B cell (primary cell): ENCODE data around the gene ARFGAP1. TPM values are rescaled to one million over a fixed set of nuclear protein-coding genes. Genes with fewer than 3 reads are reported as not detected.

Experiments used
- ATAC-seq: fragments of 200-7000 bp; cut with Tn5 transposase; one replicate; pipeline ENCODE4 v1.10.0; 2021; ENCODE audit warnings: low read depth, mild to moderate bottlenecking, moderate number of reproducible peaks, moderate library complexity
- CTCF ChIA-PET: fragments of 350-600 bp; sonication (Branson Sonifier 250); formaldehyde crosslinking; loops from one replicate; lab custom pipeline; 2021; ENCODE audit warnings: antibody characterized with exemption, inconsistent platforms; lab: Charles Lee
- POLR2A ChIA-PET: fragments of 350-600 bp; sonication (Branson Sonifier 250); formaldehyde crosslinking; loops from one replicate; lab custom pipeline; 2021; ENCODE audit warnings: antibody characterized with exemption; lab: Charles Lee
- DNase-seq: peaks from one replicate; pipeline ENCODE4 v3.0.0; 2013
- H2AFZ ChIP-seq: 2 replicates; pipeline ENCODE4 v1.6.1; 2012; ENCODE audit warnings: mild to moderate bottlenecking, low read depth, low read length; ENCODE audit not compliant: insufficient read depth, poor library complexity, severe bottlenecking
- H3K27ac ChIP-seq, 2 donors: 1 replicate in 1 of 2; 2 replicates in 1 of 2; pipeline ENCODE4 v1.5.1; 2012 to 2013; ENCODE audit warnings: low read length in 2 of 2, mild to moderate bottlenecking in 2 of 2, moderate library complexity in 1 of 2
- H3K27me3 ChIP-seq, 4 experiments: fragments of 200-600 bp in 1 of 4; sonication (generic) in 1 of 4; replicated peaks in 1 of 4; 1 replicate in 2 of 4; 2 replicates in 2 of 4; pipeline versions ENCODE4 v1.6.1 to v1.7.0; 2013 to 2016; ENCODE audit warnings: low read length in 3 of 4, mild to moderate bottlenecking in 2 of 4, mixed read lengths in 1 of 4, moderate library complexity in 1 of 4; ENCODE audit not compliant: insufficient read depth in 4 of 4, control insufficient read depth in 3 of 4; ENCODE audit errors: control extremely low read depth in 1 of 4
- H3K36me3 ChIP-seq, 2 experiments: replicated peaks in 1 of 2; 1 replicate in 1 of 2; 2 replicates in 1 of 2; pipeline versions ENCODE4 v1.6.1 to v1.7.1; 2013; ENCODE audit warnings: low read length in 1 of 2; ENCODE audit not compliant: insufficient read depth in 2 of 2, control insufficient read depth in 1 of 2; ENCODE audit errors: control extremely low read depth in 1 of 2, extremely low read depth in 1 of 2
- H3K4me1 ChIP-seq, 2 donors: fragments of 200-600 bp in 1 of 2; sonication (generic) in 1 of 2; 1 replicate in 1 of 2; 2 replicates in 1 of 2; pipeline versions ENCODE4 v1.5.1 to v1.6.1; 2013 to 2017; ENCODE audit warnings: low read length in 2 of 2; ENCODE audit not compliant: control insufficient read depth in 2 of 2, insufficient read depth in 2 of 2
- H3K4me2 ChIP-seq: replicated peaks from 2 replicates; pipeline ENCODE3; 2012; ENCODE audit warnings: mild to moderate bottlenecking, low read depth, low read length; ENCODE audit not compliant: poor library complexity, severe bottlenecking
- H3K4me3 ChIP-seq, 5 experiments: fragments of 200-600 bp in 1 of 5; sonication (generic) in 1 of 5; 1 replicate in 3 of 5; 2 replicates in 2 of 5; pipeline versions ENCODE4 v1.5.1 to v1.7.0; 2011 to 2016; ENCODE audit warnings: low read length in 4 of 5, mild to moderate bottlenecking in 4 of 5, low read depth in 2 of 5, control low read depth in 1 of 5, moderate library complexity in 1 of 5; ENCODE audit not compliant: insufficient read depth in 1 of 5; ENCODE audit errors: control extremely low read depth in 1 of 5, extremely low read depth in 1 of 5
- H3K79me2 ChIP-seq: fragments of 200-600 bp; sonication (generic); one replicate; pipeline ENCODE4 v1.6.0; 2016; ENCODE audit warnings: low read length; ENCODE audit not compliant: control insufficient read depth, insufficient read depth
- H3K9ac ChIP-seq: fragments of 200-600 bp; sonication (generic); 2 replicates; pipeline ENCODE4 v1.6.1; 2017; ENCODE audit warnings: mild to moderate bottlenecking, low read length, moderate library complexity
- H3K9me3 ChIP-seq, 3 donors: one replicate each; pipeline versions ENCODE4 v1.6.1 to v1.7.1; 2013; ENCODE audit warnings: low read length in 2 of 3; ENCODE audit not compliant: control insufficient read depth in 2 of 3, insufficient read depth in 1 of 3; ENCODE audit errors: control extremely low read depth in 1 of 3
- H4K20me1 ChIP-seq: 2 replicates; pipeline ENCODE4 v1.6.0; 2012; ENCODE audit warnings: mild to moderate bottlenecking, low read length; ENCODE audit not compliant: insufficient read depth, control insufficient read depth, poor library complexity, severe bottlenecking
- H3K27ac Mint-ChIP-seq: one replicate; pipeline ENCODE4 v1.8.0; 2021; ENCODE audit warnings: mixed read lengths
- H3K27me3 Mint-ChIP-seq: one replicate; pipeline ENCODE4 v1.8.0; 2021; ENCODE audit warnings: mixed read lengths
- H3K4me1 Mint-ChIP-seq: one replicate; pipeline ENCODE4 v1.8.0; 2021; ENCODE audit warnings: mixed read lengths
- H3K4me3 Mint-ChIP-seq: one replicate; pipeline ENCODE4 v1.8.0; 2021; ENCODE audit warnings: mixed read lengths
- H3K9me3 Mint-ChIP-seq: one replicate; pipeline ENCODE4 v1.8.0; 2022; ENCODE audit warnings: mixed read lengths; ENCODE audit not compliant: insufficient read depth
- CTCF ChIP-seq: fragments of 200-600 bp; IDR thresholded peaks from one replicate; pipeline ENCODE4 v1.8.0; 2022; ENCODE audit warnings: antibody characterized with exemption, mild to moderate bottlenecking
- EZH2 ChIP-seq: IDR thresholded peaks from 2 replicates; pipeline ENCODE4 v1.6.1; 2012; ENCODE audit warnings: borderline replicate concordance, low read depth, mild to moderate bottlenecking, moderate library complexity, low read length; ENCODE audit not compliant: insufficient read depth, poor library complexity, severe bottlenecking
- WGBS: methylation state at CpG from one replicate; pipeline ENCODE4 v1.1.5; 2013; ENCODE audit warnings: missing lambda C conversion rate; ENCODE audit not compliant: insufficient coverage; 5-methylcytosine and 5-hydroxymethylcytosine counted together
- intact Hi-C: fragments of 100-400 bp; cut with micrococcal nuclease; formaldehyde crosslinking; loops from one replicate; pipeline ENCODE4 v1.10.0; 2022
- polyA plus RNA-seq: library from polyadenylated mRNA; depleted of rRNA; stranded (reverse); fragments of >200 nt; gene quantifications from 2 replicates; pipeline ENCODE4 v1.2.3, GENCODE V29; 2012
- total RNA-seq, 2 donors: library from RNA; stranded (reverse); fragments of 120-200 nt in 1 of 2; gene quantifications; 1 replicate in 1 of 2; 2 replicates in 1 of 2; pipeline versions ENCODE4 v1.2.3 to v1.2.4, GENCODE V29; 2013 to 2022

ARFGAP1 gene
- total and polyA plus RNA-seq, 2 donors (not counting 1 experiment from before 2014, with no cell fraction given) = 83.2 to 99.4 TPM

GRCh38 chr20:63296531-63297299 lies 24.1 kb downstream of the ARFGAP1 start:
- H3K4me2 ChIP-seq = no peak overlapping the region
- ChIA-PET POLR2A (no interaction called here), CTCF (no interaction called here)
- H2AFZ ChIP-seq = no peak overlapping the region
- no peaks in the 10 kb centered on the region for H3K4me1 Mint-ChIP-seq
- no peak for DNase-seq
- peaks cover 36% of the 10 kb centered on the region for H3K27me3 Mint-ChIP-seq
- H3K36me3 ChIP-seq = no peaks in the 10 kb centered on the region
- H4K20me1 ChIP-seq = no peaks in the 10 kb centered on the region
- intact Hi-C loops = no loop called here
- no peak overlapping the region for H3K4me3 Mint-ChIP-seq
- H3K9me3 ChIP-seq = peaks cover 0 to 10% (median 4%) of the 10 kb centered on the region in 3 donors
- peaks cover 5% of the 10 kb centered on the region for H3K9me3 Mint-ChIP-seq
- H3K27ac ChIP-seq = no peak overlapping the region
- H3K79me2 ChIP-seq = no peaks in the 10 kb centered on the region
- ATAC-seq = no peak
- H3K27me3 ChIP-seq = peaks cover 0 to 36% (median 0%) of the 10 kb centered on the region in 4 experiments
- no peak overlapping the region for H3K4me3 ChIP-seq
- WGBS = 71% methylated on average over 18 of the region's 18 CpGs
- no peaks in the 10 kb centered on the region for H3K4me1 ChIP-seq
- H3K9ac ChIP-seq = no peak overlapping the region
- TF ChIP-seq EZH2 (no peak), CTCF (no peak)
- H3K27ac Mint-ChIP-seq = no peak overlapping the region

- TF ChIP-seq CTCF (no peak), EZH2 (no peak)
- H3K4me1 ChIP-seq = no peaks in the 10 kb centered on the region
- POLR2A ChIA-PET = no interaction called here
These were observed 24.8 kb downstream of the ARFGAP1 start for GRCh38 chr20:63297371-63297781.

More at GRCh38 chr20:63297371-63297781, 24.8 kb downstream of the ARFGAP1 start:
- intact Hi-C loops = no loop called here
- CTCF ChIA-PET = no interaction called here
- H3K36me3 ChIP-seq = no peaks in the 10 kb centered on the region
- H3K4me3 ChIP-seq = no peak overlapping the region
- no peak overlapping the region for H3K4me2 ChIP-seq
- peaks cover 5% of the 10 kb centered on the region for H3K9me3 Mint-ChIP-seq
- DNase-seq = no peak
- no peak for ATAC-seq
- H3K27ac ChIP-seq = no peak overlapping the region
- peaks cover 39% of the 10 kb centered on the region for H3K27me3 Mint-ChIP-seq
- H3K27ac Mint-ChIP-seq = no peak overlapping the region
- no peaks in the 10 kb centered on the region for H3K79me2 ChIP-seq
- no peaks in the 10 kb centered on the region for H3K4me1 Mint-ChIP-seq
- H3K9me3 ChIP-seq = peaks cover 0 to 13% (median 4%) of the 10 kb centered on the region in 3 donors
- H4K20me1 ChIP-seq = no peaks in the 10 kb centered on the region
- no peak overlapping the region for H3K9ac ChIP-seq
- H3K27me3 ChIP-seq = peaks cover 0 to 36% (median 0%) of the 10 kb centered on the region in 4 experiments
- no peak overlapping the region for H2AFZ ChIP-seq
- 81% methylated on average over 10 of the region's 11 CpGs for WGBS
- H3K4me3 Mint-ChIP-seq = no peak overlapping the region
